OCI-LY3 (cell line): ENCODE measurements around the gene HSF4.
A peak's percentile ranks its signal among the peaks of the same experiment; 100 is the strongest.

Experiments
- H2AFZ ChIP-seq: fragments of 200-600, 300-600 bp; shearing (Covaris generic); 2 replicates; pipeline ENCODE4 v1.6.0; 2014; ENCODE audit warnings: antibody characterized with exemption, low read depth, low read length
- H3K27ac ChIP-seq: fragments of 200-600, 300-600 bp; sonication (generic); 2 replicates; pipeline ENCODE4 v1.5.1; 2014; ENCODE audit warnings: mild to moderate bottlenecking, low read length, moderate library complexity, mixed read lengths
- H3K27me3 ChIP-seq: fragments of 200-600, 300-600 bp; sonication (generic); 2 replicates; pipeline ENCODE4 v1.6.1; 2014; ENCODE audit warnings: low read depth, low read length, mixed read lengths
- H3K36me3 ChIP-seq: fragments of 200-600, 300-600 bp; sonication (generic); replicated peaks from 2 replicates; pipeline ENCODE3; 2014; ENCODE audit warnings: low read depth, low read length, mixed read lengths
- H3K4me1 ChIP-seq: fragments of 300-600, 200-600 bp; sonication (generic); 2 replicates; pipeline ENCODE4 v1.6.1; 2014; ENCODE audit warnings: low read length, mixed read lengths
- H3K4me2 ChIP-seq: fragments of 200-600, 300-600 bp; sonication (generic); 2 replicates; pipeline ENCODE4 v1.6.1; 2014; ENCODE audit warnings: low read length, mixed read lengths
- H3K4me3 ChIP-seq: fragments of 300-600, 200-600 bp; sonication (generic); 2 replicates; pipeline ENCODE4 v1.5.1; 2014; ENCODE audit warnings: antibody characterized with exemption, mild to moderate bottlenecking, low read length, moderate library complexity
- H3K79me2 ChIP-seq: fragments of 300-600, 200-600 bp; shearing (Covaris generic); 2 replicates; pipeline ENCODE4 v1.6.1; 2014; ENCODE audit warnings: mild to moderate bottlenecking, low read length, mixed read lengths
- H3K9ac ChIP-seq: fragments of 300-600, 200-600 bp; shearing (Covaris generic); 2 replicates; pipeline ENCODE4 v1.6.0; 2014; ENCODE audit warnings: mild to moderate bottlenecking, low read length, moderate library complexity
- H3K9me3 ChIP-seq: fragments of 200-600, 300-600 bp; shearing (Covaris generic); 2 replicates; pipeline ENCODE4 v1.6.1; 2014; ENCODE audit warnings: low read length, mixed read lengths; ENCODE audit not compliant: insufficient read depth
- H4K20me1 ChIP-seq: fragments of 200-600, 300-600 bp; sonication (generic); 2 replicates; pipeline ENCODE4 v1.6.1; 2016; ENCODE audit warnings: low read length, mixed read lengths; ENCODE audit not compliant: insufficient read depth
- CTCF ChIP-seq: fragments of 200-600, 300-600 bp; sonication (generic); IDR thresholded peaks from 2 replicates; pipeline ENCODE4 v1.5.1; 2014; ENCODE audit warnings: antibody characterized with exemption, low read length, low read depth
- EZH2phosphoT487 ChIP-seq: fragments of 200-600 bp; shearing (Covaris generic); IDR thresholded peaks from 2 replicates; pipeline ENCODE4 v1.6.1; 2018; ENCODE audit warnings: antibody characterized with exemption, mixed run types, low read depth

HSF4 gene

DNA sequence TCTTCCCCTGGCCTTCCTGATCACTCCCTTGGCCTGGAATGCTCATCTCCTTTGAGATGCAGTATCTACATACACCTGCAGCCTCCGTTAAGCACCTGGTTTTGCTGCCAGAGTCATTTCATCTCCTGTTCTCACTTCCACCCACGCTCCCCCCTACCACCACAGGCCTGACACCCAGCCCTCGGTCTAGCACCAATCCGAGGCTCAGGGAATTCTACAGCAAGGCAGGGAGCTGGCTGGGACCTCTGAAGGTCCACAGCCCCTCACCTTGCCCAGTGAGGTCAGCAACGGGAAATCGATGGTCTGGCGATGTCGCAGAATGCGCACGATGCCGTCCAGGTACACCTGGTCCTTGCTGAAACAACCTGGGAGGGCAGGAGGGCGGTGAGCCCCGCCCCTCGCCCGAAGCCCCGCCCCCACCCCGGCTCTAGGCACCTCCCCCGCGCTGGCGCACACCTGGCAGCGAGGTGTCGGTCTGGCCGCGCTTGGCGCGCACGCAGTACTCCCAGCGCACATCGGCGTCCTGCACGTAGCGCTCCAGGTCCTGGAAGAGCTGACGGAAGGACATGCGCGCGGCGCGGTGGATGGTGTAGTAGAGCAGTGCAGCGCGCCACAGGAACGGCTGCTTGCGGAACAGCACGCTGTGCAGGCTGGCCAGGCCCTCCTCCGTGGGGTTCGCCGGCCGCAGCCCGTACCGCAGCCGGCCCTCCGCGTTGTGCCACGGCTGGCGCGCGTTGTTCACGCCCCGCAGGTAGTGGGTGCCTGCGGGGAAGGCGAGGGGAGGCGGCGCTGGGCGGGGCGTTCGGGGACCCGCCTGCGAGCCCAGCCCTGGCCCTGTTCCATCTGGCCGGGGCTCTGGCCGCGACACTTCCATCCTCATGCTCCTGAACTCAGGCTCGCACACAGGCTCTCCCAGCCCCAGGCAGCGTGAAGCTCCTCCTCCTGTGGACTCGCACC, 13.5 kb downstream of the HSF4 start:
- Histone ChIP-seq H3K27ac (no peak overlapping the region), H3K9ac (no peak overlapping the region), H3K9me3 (no peaks in the 10 kb centered on the region), H3K4me3 (no peak overlapping the region), H2AFZ (no peak overlapping the region), H3K36me3 (peaks cover 16% of the 10 kb centered on the region), H3K4me2 (no peak overlapping the region), H4K20me1 (no peaks in the 10 kb centered on the region; the same call in 1 of the 2 replicates), H3K27me3 (no peaks in the 10 kb centered on the region), H3K4me1 (peaks cover 26% of the 10 kb centered on the region), H3K79me2 (peaks cover 9% of the 10 kb centered on the region)
- TF ChIP-seq CTCF (no peak), EZH2phosphoT487 (no peak)

DNA sequence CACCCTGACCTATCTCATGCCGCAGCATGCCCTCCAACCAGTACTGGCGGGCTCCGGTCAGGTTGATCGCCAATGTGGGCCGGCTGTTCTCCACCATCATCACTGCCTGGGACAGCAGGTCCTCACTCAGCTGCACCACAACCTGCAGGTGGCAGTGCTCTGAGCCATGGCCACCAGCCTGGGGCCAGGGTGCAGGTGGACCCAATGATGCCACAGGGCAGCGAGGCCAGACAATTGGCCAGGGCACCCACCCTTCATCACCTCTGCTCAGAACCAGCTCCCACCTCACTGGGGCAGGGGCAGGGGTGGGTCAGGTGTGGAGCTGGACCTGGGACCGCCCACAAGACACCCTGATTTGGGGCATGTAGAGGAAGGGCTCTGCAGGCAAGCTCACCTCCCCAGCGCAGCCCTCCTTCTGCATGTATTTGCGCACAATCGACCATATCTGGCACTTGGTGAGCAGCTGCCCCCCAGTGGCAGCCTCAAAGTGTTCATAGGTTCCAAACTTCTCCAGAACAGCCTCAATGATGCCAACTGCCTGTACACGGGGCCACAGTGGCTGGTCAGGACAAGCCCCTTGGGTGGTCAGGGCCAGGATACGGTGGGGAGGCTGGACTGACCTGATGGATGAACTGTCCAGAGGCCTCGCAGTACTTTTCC, 15.0 kb downstream of the HSF4 start:
- TF ChIP-seq CTCF (peak; percentile 46), EZH2phosphoT487 (no peak)
- Histone ChIP-seq H3K9me3 (no peaks in the 10 kb centered on the region), H3K79me2 (peaks cover 13% of the 10 kb centered on the region), H3K4me2 (no peak overlapping the region), H2AFZ (no peak overlapping the region), H3K27me3 (no peaks in the 10 kb centered on the region), H3K27ac (no peak overlapping the region), H4K20me1 (no peaks in the 10 kb centered on the region; the same call in 1 of the 2 replicates), H3K36me3 (peaks cover 16% of the 10 kb centered on the region), H3K4me3 (no peak overlapping the region), H3K4me1 (peaks cover 20% of the 10 kb centered on the region; the same call in 1 of the 2 replicates), H3K9ac (no peak overlapping the region)

- Histone ChIP-seq H3K4me3 (no peak overlapping the region), H3K27ac (no peak overlapping the region), H4K20me1 (no peaks in the 10 kb centered on the region; the same call in 1 of the 2 replicates), H3K4me2 (no peak overlapping the region), H3K27me3 (no peaks in the 10 kb centered on the region), H3K9me3 (no peaks in the 10 kb centered on the region), H3K4me1 (peaks cover 21% of the 10 kb centered on the region; the same call in 1 of the 2 replicates), H3K36me3 (peaks cover 11% of the 10 kb centered on the region), H3K9ac (no peak overlapping the region), H3K79me2 (peaks cover 13% of the 10 kb centered on the region), H2AFZ (no peak overlapping the region)
- TF ChIP-seq CTCF: no peak
- no peak for TF ChIP-seq EZH2phosphoT487
Measured at GRCh38 chr16:67180166-67180565, 15.6 kb downstream of the HSF4 start.

DNA sequence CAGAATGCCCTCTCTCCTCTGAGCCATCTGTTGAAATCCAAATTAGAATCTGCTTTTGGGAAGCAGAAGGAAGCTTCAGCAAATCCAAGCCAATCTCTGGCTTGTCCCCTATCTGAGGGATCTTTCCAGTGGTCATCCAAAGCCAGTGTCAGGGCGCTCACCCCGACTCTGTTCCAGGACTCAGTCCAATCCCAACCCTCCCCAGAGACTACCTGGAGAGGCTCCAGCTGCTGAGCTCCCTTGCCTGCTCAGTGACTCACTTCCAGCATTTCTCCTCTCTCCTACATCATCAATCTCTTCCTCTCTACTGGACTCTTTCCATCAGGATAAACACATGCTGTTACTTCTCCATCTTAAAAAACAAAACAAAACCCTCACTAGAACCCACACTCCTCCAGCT, 16.8 kb downstream of the HSF4 start:
- Histone ChIP-seq H3K36me3 (peaks cover 6% of the 10 kb centered on the region), H3K9me3 (no peaks in the 10 kb centered on the region), H3K4me1 (peaks cover 19% of the 10 kb centered on the region; the same call in 1 of the 2 replicates), H4K20me1 (no peaks in the 10 kb centered on the region; the same call in 1 of the 2 replicates), H3K4me2 (no peak overlapping the region), H3K27me3 (no peaks in the 10 kb centered on the region), H3K4me3 (no peak overlapping the region), H3K9ac (no peak overlapping the region), H3K27ac (no peak overlapping the region), H3K79me2 (peaks cover 13% of the 10 kb centered on the region), H2AFZ (no peak overlapping the region)
- no peak for TF ChIP-seq CTCF
- no peak for TF ChIP-seq EZH2phosphoT487
